HG02763 (cell line): ENCODE measurements around the gene SSBP1.
"Not testable (repeated sequence)": the region's sequence is repeated elsewhere in the genome, so short reads cannot be mapped to it uniquely, and the experiment has no call there.

Experiments used
- ATAC-seq: cut with Tn5 transposase; IDR thresholded peaks from one replicate; pipeline ENCODE4 v1.9.1; 2021; ENCODE audit warnings: mild to moderate bottlenecking, moderate library complexity; ENCODE audit not compliant: unreplicated experiment

Gene SSBP1, protein sequence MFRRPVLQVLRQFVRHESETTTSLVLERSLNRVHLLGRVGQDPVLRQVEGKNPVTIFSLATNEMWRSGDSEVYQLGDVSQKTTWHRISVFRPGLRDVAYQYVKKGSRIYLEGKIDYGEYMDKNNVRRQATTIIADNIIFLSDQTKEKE

DNA sequence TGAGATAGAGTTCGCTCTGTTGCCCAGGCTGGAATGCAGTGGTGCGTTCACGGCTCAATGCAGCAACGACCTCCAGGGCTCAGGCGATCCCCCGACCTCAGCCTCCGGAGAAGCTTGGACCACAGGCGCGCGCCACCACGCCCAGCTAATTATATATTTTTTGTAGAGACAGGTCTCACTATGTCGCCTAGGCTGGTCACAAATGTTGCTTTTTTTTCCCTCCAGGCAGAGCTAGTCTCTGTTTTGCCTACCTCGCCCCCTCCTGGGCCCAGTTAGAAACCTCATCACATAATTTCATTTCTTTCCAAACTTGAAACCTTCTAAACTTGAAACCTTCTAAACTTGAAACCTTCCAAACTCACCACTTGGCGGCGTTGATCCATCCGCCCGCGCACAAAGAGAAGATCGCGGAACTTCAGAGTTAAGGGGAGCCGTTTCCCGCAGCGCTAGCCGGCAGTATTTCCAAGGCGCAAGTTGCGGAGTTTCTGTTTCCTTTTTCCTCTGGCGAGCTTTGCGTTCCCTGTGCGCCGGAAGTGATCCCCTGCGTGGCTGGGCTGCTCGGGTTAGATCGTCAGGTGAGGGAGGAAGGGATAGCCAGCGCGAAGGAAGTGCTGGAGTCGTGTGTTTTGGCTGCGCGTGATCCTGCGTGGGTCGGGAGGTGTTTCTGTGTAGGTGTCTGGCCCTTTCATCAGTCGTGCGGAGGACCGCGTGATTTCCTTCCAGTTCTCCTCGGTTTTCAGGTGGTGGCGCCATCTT, at the start of gene SSBP1:
SSBP1 (plus strand) TSS at position 523 of the 756 bp plus-strand sequence. CDS start 809 bp downstream, outside the sequence.
- peak; percentile 92 for ATAC-seq

DNA sequence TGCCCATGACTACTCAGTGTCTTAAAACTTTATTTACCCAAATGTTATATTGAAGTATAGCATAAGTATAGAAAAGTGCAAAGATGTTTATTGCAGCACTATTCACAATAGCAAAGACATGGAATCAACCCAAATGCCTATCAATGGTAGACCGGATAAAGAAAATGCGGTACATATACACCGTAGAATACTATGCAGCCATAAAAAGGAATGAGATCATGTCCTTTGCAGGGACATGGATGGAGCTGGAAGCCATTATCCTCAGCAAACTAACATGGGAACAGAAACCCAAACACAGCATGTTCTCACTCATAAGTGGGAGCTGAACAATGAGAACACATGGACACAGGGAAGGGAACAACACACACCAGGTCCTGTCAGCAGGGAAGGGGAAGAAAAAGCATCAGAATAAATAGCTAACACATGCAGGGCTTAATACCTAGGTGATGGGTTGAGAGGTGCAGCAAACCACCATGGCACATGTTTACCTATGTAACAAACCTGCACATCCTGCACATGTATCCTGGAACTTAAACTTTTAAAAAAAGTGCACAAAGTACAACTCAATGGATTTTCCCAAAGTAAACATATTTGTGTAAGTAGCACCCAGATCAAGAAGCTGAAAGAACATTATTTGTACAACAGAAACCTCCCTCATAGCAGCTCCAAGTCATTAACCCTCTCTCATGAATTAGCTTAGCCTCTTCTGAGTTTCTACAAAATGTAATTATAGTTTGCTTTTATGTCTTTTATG, 48.9 kb upstream of the SSBP1 start:
- not testable (repeated sequence) for ATAC-seq

DNA sequence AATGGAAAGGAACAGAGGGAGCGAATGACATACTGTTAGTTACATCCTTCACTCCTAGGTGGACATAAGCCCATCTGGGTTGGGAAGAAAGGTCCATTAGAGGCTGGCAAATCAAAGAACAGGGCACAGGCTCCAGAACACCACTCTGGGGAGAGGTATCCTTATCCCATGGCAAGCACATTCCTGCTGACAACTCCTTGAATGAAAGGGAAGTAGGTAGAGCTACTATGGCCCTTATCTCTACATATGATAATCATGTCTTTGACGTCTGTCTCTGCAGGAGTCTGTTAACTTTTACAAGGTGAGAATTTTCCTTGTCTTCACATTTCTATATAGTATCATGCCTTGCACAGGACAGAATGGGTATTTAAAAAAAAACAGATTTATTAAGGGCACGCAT, 46.6 kb upstream of the SSBP1 start:
- ATAC-seq, result no peak

DNA sequence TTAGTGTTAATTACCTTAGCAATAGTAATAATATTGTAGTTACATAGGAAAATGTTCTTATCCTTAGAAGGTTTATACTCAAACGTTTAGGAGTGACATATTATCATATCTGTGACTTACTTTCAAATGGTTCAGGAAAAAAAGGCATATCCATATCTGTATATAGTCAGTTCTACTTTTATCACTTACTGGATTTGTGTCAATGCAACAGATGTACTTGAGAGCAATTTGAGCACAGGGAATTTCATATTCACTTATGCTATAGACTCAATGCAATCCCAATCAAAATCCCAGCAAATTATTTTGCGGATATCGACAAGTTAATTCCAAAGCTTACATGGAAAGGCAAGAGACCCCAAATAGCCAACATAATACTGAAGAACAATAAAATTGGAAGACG, 46.2 kb upstream of the SSBP1 start:
- no peak for ATAC-seq

DNA sequence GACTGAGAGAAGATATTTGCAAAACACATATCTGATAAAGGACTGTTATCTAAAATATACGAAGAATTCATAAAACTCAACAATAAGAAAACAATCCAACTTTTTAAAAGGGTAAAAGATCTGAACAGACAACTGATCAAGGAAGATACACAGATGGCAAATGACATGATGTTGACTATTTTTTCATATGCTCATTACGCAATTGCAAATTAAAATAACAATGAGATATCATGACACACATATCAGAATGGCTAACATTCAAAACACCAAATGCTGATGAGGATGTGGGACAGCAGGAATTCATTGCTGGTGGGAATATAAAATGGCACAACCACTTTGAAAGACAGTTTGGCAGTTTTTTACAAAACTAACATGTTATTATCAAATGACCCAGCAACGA, 45.1 kb upstream of the SSBP1 start:
- no peak for ATAC-seq

DNA sequence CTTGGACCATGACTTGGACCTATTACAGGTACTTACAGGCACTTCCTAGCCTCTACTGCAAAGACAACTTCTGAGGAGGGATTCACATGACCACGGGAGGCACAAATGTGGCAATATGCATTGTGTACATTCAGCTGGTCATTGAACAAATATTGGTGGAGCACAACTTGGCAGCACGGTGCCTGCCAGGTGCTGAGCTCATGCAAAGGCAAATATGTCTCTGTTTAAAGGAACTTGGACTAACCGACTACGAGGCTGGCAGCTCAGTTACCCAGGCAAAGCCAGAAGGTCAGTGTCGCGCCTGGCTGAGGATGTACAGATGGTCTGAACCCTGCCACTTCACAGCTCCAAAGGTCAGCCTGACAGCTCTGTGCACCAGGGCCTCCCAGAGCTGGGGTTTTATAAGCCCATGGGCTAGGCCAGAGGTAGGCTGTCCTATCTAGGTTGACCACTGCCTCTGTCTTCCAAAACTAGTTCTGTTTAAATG, 42.3 kb upstream of the SSBP1 start:
- no peak for ATAC-seq

DNA sequence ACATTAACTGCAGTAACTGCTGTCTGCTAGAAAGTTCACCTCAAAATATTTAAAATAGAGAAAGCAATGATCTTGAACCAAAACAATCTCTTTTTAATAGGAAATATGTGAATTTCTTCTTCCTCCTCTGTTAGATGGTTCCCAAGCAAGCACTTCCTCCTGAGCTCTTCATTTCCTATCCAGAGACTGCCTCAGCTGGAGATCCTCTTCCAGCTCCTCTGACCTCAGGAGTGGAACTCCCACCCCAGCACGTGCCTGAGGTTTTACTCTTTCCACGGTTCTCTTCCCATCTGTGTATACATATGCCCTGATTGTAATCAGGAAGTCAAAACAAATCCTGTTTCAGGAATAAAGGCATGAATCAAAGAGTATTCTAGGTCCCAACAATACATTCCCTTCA, 41.8 kb upstream of the SSBP1 start:
- ATAC-seq, result no peak

DNA sequence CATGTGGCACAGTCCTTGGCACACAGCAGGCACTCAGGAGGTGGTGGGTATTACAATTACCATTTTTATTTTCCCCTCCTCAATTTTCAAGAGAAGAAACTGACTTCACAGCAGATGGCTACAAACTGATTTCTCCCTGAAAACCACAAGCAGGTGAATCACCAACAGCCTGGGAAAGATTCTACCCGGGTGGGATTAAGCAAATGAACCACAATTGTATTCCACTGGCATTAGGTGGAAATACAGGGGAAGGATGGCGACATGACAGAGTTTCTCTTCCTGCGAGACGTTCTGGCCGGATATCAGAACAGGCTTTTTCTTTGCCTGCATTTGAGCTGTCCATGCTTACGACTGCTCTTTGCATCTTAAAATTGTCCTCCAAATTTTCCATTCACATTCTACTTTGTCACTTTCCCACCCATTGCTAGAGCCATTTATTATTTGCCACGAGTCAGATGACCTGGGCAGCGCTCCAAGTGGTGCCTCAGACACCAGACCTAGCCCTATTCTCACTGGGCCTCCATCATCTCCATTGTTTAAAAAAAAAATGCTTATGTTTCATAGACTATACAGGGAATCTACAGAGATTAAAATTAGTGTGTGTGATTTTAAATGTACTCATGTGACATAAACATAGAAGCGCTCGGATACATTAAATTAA, 40.8 kb upstream of the SSBP1 start:
- ATAC-seq, result no peak

DNA sequence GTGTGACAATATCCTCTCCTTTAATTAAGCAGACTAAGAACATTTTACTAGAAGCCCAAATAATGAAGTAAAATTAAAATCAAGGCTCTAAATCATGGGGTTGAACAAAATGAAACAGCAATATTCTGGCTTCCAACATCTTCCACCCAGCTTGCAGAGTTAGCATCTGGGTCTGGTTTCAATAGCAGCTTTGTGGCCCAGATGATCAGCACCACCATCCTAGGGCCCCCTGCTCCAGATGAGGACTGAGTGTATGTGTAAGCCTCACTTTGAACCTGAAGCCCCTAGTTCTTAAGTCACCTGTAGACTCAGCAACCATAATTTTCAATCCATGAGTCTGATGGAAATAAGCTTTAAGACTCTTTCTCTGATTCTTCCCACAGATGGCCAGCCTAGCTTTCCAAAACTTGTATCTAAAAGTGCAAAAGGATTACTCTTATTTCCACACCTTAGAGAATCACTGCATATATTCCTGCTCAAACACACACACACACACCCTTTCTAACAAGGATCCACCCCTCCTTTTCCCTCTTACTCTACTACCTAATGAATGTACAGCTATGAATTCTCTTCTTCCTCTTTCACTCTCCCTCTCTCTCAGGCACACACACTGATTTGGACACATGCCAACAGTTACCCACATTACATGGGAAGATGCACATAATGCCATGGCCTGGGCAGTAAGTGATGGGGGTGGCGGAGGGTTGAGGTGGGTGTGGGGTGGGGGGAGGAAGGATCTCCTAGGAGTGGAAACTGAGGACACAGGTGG, 39.7 kb upstream of the SSBP1 start:
- no peak for ATAC-seq

DNA sequence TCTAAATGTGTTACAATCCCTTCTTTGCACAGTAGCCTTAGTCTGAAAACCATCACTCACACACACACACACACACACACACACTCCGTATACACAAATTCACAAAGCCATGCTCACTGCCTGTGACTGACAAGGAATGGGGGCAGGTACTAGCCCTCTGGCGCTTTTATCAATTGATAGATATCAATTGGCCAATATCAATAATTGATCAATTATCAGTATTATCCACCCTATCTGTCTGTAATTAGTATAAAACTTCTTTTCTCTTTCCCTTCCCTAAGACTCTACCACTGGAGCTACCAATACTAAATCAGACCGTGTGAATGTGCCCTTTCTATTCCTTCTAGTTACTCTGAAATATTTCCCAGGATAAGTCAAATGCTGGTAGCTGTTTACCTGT, 38.3 kb upstream of the SSBP1 start:
- no peak for ATAC-seq

DNA sequence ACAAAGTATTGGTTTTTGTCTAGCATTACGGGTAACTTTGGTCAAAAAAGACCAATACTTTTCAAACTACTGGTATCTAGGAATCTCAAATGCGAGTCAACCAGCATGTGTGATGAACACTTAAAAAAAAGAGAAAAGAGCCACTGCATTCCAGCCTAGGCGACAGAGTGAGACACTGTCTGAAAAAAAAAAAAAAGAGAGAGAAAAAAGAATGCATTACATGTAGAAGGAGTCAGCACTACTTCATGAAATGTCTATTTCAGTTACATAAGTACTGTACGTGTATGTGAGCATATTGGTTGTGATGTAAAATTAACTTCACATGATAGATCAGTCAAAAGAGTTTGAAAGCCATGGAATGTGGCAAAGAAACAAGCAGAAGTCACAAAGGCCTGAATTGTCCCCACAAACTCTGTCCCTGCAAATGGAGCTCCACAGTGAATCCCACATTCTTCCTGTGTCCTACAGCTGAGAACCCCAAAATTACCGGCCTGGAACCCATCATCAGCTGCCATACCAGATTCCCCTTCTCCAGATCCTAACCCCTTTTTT, 37.8 kb upstream of the SSBP1 start:
- ATAC-seq, result no peak

DNA sequence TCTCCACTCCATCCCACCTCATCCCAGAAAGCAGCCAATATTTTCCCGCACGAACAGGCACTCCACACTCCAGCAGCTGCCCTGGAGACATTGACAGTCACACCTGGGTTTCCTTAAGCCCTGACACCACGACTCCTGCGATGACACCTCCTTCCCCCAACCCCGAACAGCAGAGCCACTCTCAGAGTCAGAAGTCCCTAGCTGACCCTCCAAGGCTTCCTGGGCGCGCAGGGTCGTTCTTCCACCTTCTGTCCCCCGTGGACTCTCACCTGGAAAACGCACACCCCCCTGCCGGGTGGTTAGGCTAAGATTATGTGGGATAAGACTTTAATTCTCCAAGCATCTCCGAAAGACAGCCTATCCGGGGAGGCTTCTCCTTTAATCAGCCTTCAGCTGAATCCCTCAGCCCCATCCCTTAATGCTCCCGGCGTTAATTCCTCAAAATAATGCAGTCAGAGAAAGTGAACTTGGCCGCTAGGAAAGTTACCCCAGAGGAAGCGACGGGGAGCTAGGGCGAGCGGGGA, 37.2 kb upstream of the SSBP1 start:
- ATAC-seq, result no peak

DNA sequence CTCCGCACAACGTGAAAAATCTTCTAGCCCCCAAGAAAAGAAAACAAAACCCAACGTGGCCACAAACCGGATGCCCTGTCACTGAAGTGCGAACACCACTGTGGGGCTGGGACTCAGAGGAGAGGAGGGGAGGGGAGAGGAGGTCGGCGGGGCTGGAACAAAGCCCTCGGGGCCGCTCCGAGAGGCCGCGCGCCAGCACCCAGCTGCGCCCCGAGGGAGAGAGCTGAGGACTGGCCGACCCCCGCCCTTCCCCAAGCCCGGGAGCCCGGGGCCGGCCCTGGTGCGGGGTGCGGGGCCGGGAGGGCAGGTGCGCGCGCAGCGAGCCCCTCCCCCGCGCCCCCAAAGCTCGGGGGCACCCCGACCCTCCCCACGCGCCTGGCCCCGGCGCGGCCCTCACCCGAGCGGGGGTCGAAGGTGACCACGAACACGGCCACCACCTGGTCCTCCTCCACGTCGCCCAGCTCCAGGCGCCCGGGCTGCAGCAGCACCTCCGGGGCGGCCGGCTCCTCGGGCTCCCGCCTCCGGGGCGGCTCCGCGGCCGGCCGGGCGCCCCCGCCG, 36.6 kb upstream of the SSBP1 start:
- ATAC-seq, result peak; percentile 78

DNA sequence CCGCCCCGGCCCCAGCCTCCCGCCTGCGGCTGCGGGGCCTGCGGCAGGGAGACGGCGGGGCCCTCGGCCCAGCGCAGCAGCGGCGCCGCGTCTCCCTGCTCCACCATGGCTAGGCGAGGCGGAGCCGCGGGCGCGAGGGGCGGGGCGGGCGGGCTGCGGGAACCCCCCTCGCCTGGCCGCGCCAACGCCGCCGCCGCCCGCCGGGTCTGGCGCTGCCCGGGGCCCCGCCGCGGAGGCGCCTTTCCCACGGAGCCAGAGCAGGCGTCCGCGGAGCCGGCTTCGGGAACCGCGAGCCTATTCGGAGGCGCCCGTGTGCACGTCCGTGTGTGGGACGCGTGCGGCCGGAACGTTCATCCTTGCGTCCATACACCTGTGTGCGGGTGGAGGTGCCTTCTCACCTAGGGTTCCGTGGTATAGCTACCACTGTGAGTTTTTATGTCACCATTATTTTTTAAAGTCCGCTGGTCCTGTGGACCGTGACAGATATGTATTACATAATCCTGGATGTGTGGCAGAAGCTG, 36.1 kb upstream of the SSBP1 start, which contains the start of gene DENND11:
DENND11 (minus strand) TSS at position 120 of the 521 bp plus-strand sequence; CDS start at position 107, 13 bp downstream.
- ATAC-seq, result peak; percentile 75

DNA sequence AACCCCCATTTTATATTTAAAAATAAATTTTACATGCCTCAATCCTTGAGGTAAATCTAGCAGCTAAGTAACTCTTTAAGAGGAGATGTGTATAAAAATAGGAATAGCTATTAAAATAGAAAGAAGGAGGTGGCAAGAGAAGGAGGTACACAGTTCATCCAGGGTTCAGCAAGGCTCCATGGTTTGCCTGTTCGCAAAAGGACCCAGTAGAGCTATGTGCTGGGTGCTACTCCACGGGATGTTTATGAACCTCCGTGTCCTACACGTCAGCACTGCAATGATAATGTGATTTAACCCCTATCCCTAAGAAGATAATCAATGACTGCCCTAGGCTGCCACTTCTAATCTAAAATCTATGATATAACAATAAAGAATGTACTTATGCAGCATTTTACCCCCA, 35.3 kb upstream of the SSBP1 start:
- ATAC-seq, result no peak

DNA sequence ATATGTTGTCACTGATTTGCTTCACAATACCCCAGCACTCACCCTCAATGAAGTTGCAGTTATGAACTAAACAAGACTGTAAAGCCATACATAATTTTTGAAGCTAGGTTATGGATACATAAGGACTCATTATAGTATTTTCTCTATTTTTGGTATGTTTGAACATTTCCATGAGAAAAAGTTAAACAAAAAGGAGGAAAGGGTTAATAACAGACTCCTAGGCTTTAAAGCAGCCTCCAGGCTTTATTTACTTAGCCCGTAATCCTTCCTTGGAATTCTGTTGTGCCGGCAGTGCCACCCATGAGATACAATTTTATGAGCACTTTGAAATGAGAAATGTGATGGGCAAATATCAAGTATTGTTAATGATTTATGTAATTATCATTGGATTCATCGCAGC, 34.0 kb upstream of the SSBP1 start:
- ATAC-seq, result no peak

DNA sequence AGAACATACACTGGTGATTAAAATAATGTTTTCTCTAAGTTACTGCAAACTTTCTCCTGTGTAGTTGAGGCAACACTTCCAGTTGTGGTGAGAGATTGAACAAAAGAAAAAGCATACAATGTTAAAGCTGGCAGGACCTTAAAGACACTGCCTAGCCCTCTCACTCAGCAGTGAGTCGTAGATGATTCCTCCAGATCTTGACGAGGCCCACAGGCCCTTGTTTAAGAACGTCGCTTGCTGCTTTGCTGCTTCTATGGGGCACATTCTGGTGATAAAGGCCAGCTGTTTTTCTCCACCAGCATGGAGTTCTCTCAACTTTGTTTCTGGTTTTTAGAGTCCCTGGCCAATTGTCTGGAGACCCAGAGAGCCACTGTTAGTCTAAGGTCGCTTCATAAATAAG, 33.4 kb upstream of the SSBP1 start:
- no peak for ATAC-seq

DNA sequence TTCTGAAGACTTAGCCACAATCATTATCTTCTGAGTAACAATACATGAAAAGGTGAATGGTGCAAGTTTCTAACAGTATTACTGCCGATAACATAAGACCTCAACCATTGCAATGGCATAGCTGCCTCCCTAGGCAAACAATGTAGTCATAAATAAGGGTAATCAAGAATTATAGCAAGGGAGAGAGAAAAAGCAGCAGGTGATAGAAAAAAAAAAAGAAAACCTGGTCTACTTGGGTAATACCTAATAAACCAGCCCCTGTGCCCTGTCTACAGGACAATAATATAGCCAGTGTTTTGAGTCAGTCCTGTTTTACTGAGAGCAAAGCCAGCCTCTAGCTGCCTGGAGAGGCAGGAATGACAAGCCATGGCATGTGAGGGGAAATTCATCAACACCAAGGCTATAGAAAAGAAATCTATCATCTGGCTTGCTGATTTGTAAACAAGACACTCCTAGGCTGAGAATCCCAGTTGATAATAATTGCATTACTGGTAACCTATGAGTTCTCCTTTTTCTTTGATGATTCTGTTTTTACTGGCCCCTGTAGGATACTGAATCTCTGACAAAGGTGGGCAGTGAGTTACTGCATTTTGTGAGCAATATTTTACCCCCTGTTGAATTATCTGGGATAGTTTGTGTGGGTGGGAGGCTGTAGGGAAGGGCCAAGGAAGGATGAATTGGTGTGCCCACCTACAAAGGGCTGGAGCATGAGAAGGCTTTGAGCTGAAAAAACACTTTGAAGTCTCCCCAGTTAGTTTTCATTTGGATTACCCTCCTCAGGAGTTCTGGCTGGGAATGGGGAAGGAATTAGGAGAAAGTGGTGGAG, 31.7 kb upstream of the SSBP1 start:
- ATAC-seq, result no peak

DNA sequence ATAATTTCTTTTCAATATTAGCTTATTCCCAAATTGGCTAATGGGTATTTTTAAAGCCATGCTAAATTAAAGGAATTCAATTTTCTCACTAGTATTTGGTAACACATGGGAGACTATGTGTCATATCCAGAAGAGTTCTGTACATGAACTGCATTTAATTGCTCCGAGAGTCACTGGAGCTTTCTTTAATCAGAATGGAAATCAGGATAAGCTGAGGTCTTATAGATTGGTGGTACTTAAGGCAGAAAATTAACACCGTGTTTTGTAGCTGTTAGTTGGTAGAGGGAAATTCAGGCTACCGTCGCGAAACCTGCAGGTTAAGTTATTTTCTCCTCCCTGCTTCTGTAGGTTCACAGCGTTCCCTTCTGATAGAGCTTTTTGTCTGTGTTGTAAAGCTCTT, 29.8 kb upstream of the SSBP1 start, which contains the start of gene WEE2:
WEE2 (plus strand) TSS at position 3 of the 400 bp plus-strand sequence. CDS start 406 bp downstream, outside the sequence.
- no peak for ATAC-seq
